Activated T-helper 1 cell treated with anti-CD3 and anti-CD28 coated beads, Interleukin-2, amount 50 U/mL, for 16 hours (primary cell): ENCODE measurements around the gene HDGF.

ENCODE experiments used
- DNase-seq, 2 donors: peaks; one replicate each; pipeline ENCODE4 v3.0.0-alpha.2; 2020; ENCODE audit warnings: low read depth in 1 of 2, low spot score in 1 of 2

HDGF gene

GRCh38 chr1:156751451-156751756 lies at the start of gene HDGF:
Gene HDGF, minus strand, starts transcription at chr1:156751675. Its CDS starts 246 bp downstream, at chr1:156751429.
- no peak for DNase-seq

GRCh38 chr1:156797212-156797871 lies 45.9 kb upstream of the HDGF start:
- DNase-seq = peak in 1 of 2 donors; percentile 29

GRCh38 chr1:156796340-156797097 lies 45.0 kb upstream of the HDGF start:
- no peak for DNase-seq

GRCh38 chr1:156795787-156796186 lies 44.3 kb upstream of the HDGF start:
- DNase-seq = no peak

GRCh38 chr1:156795374-156795733 lies 43.9 kb upstream of the HDGF start:
- DNase-seq = no peak

- no peak for DNase-seq
Measured at GRCh38 chr1:156794506-156795373, 43.3 kb upstream of the HDGF start.

GRCh38 chr1:156789621-156790318 lies 38.3 kb upstream of the HDGF start:
- DNase-seq = no peak

- DNase-seq = no peak
Measured at GRCh38 chr1:156788136-156788535, 36.7 kb upstream of the HDGF start.

- DNase-seq = no peak
Measured at GRCh38 chr1:156786640-156787039, 35.2 kb upstream of the HDGF start.

GRCh38 chr1:156785458-156785857 lies 34.0 kb upstream of the HDGF start:
- DNase-seq = no peak

GRCh38 chr1:156781585-156782186 lies 30.2 kb upstream of the HDGF start:
- DNase-seq = no peak

- DNase-seq = no peak
Measured at GRCh38 chr1:156777573-156777972, 26.1 kb upstream of the HDGF start.

- DNase-seq = no peak
Measured at GRCh38 chr1:156776942-156777341, 25.5 kb upstream of the HDGF start.

- no peak for DNase-seq
Measured at GRCh38 chr1:156775799-156776198, 24.3 kb upstream of the HDGF start.

GRCh38 chr1:156773607-156774006 lies 22.1 kb upstream of the HDGF start:
- no peak for DNase-seq

- DNase-seq = no peak
Measured at GRCh38 chr1:156772728-156773497, 21.4 kb upstream of the HDGF start.

- no peak for DNase-seq
Measured at GRCh38 chr1:156772222-156772621, 20.7 kb upstream of the HDGF start.

- no peak for DNase-seq
Measured at GRCh38 chr1:156768610-156769295, 17.3 kb upstream of the HDGF start.

- DNase-seq = no peak
Measured at GRCh38 chr1:156767879-156768604, 16.6 kb upstream of the HDGF start.
